Epithelial cell of esophagus (primary cell): ENCODE data around the gene PSMD4.

ENCODE experiments used
- DNase-seq: peaks from one replicate; pipeline ENCODE4 v3.0.0; 2010; ENCODE audit warnings: low read depth
- H3K4me3 ChIP-seq: 2 replicates; pipeline ENCODE4 v1.5.1; 2011; ENCODE audit warnings: mild to moderate bottlenecking, low read length, control low read depth
- TF ChIP-seq, protein P1 (sequence below): IDR thresholded peaks from 2 replicates; pipeline ENCODE4 v1.5.1; 2011; ENCODE audit warnings: low read depth, mild to moderate bottlenecking, low read length, control low read depth, inconsistent platforms; ENCODE audit not compliant: insufficient read depth; ENCODE audit errors: missing control alignments

Gene PSMD4

GRCh38 chr1:151235235-151235634 lies 19.3 kb upstream of the PSMD4 start:
- DNase-seq = no peak
- H3K4me3 ChIP-seq = no peak overlapping the region
- TF ChIP-seq, protein P1, sequence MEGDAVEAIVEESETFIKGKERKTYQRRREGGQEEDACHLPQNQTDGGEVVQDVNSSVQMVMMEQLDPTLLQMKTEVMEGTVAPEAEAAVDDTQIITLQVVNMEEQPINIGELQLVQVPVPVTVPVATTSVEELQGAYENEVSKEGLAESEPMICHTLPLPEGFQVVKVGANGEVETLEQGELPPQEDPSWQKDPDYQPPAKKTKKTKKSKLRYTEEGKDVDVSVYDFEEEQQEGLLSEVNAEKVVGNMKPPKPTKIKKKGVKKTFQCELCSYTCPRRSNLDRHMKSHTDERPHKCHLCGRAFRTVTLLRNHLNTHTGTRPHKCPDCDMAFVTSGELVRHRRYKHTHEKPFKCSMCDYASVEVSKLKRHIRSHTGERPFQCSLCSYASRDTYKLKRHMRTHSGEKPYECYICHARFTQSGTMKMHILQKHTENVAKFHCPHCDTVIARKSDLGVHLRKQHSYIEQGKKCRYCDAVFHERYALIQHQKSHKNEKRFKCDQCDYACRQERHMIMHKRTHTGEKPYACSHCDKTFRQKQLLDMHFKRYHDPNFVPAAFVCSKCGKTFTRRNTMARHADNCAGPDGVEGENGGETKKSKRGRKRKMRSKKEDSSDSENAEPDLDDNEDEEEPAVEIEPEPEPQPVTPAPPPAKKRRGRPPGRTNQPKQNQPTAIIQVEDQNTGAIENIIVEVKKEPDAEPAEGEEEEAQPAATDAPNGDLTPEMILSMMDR = no peak

GRCh38 chr1:151237678-151238466 lies 16.7 kb upstream of the PSMD4 start:
- H3K4me3 ChIP-seq = no peak overlapping the region
- TF ChIP-seq, protein P1 = no peak
- no peak for DNase-seq

GRCh38 chr1:151238467-151238739 lies 16.1 kb upstream of the PSMD4 start:
- peak; percentile 44 for DNase-seq
- TF ChIP-seq, protein P1 = no peak
- no peak overlapping the region for H3K4me3 ChIP-seq

DNA sequence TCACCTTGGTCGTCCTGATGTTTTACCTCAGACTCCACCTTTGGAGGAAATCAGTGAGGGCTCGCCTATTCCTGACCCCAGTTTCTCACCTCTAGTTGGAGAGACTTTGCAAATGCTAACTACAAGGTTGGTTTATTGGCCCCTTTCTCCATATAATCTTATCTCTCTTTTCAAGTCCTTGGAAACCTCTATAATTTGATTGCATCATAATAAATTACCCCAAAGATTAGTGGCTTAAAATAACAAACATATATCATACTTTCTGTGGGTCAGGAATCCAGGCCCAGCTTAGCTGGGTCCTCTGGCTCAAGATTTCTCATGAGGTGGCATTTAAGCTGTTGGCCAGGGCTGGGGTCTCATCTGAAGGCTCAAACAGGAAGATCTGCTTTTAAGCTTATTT lies 12.1 kb upstream of the PSMD4 start:
- TF ChIP-seq, protein P1 = no peak
- no peak overlapping the region for H3K4me3 ChIP-seq
- DNase-seq = no peak

DNA sequence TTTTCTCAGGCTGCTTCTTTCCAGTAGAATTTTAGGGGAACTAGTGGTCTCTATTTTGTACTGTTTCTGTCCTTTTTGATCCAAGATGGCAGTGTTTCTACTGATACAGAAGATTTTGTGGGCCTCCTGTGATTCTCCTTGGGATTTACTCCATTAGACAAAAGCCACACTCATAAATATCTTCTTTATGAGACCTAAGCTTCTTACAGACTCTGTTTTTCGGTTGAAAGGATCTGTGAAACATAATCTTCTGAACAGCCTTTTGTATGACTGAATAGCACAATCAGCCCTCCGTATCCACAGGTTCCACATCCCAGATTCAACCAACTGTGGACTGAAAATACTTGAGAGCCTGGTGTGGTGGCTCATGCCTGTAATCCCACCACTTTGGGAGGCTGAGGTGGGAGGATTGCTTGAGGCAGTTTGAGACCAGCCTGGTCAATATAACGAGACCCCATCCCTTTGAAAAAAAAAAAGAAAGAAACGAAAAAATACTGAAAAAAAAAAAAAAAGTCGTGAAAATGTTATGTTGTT lies 10.8 kb upstream of the PSMD4 start:
- H3K4me3 ChIP-seq = no peak overlapping the region
- DNase-seq = no peak
- TF ChIP-seq, protein P1 = no peak

DNA sequence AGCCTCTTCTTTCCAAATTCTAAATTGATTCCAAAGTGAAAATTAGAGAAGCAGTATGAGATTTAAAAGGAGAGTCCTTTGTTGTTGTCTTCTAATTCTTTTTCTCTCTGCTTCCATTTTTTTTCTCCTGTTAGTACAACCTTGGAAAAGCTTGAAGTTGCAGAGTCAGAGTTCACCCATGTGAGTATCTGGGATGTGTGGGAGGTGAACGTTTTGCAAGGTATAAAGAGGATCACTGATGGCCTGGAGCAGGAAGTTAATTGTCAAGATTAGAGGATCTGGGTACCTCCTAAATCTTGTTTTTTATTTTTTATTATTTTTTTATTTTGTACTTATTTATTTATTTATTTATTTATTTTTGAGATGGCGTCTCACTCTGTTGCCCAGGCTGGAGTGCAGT lies 7.7 kb upstream of the PSMD4 start:
- no peak for DNase-seq
- TF ChIP-seq, protein P1 = no peak
- H3K4me3 ChIP-seq = no peak overlapping the region

GRCh38 chr1:151251656-151252470 lies 2.7 kb upstream of the PSMD4 start:
- peak; percentile 84 for DNase-seq
- TF ChIP-seq, protein P1 = peak; percentile 86
- no peak overlapping the region for H3K4me3 ChIP-seq
